ENCODE results near the gene ELOVL5.

ELOVL5 gene

DNA sequence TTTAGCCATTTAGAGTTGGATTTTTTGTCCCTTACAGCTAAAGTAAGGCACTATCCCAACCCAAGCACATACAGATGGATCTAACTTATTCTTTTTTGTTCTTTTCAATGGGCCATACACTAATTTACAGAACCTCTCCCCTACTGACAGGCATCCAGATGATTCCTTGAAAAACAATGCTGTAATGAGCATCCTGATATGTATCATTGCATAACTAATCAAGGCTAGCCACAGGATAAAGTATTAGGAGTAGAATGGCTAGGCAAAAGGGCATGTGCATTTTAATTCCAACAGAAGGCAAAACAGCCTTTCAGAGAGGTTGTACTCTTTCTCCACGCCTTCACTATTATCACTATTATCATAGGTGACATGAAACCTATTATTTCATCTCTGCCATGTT lies 54.1 kb downstream of the ELOVL5 start:
- H3K79me2 ChIP-seq (ENCODE audit: insufficient read depth, low read length), result peaks cover 67% of the 10 kb centered on the region
- H3K27ac ChIP-seq (ENCODE audit: low read depth, low read length), result no peak overlapping the region
- H3K4me2 ChIP-seq (ENCODE audit: low read depth, low read length, poor library complexity, severe bottlenecking), result no peak overlapping the region
- H3K27me3 ChIP-seq (ENCODE audit: low read length), result no peaks in the 10 kb centered on the region
- H2AFZ ChIP-seq (ENCODE audit: low read depth, low read length, severe bottlenecking), result no peak overlapping the region
- peaks cover 31% of the 10 kb centered on the region for H3K36me3 ChIP-seq (ENCODE audit: low read length)
- TF ChIP-seq, protein P1, sequence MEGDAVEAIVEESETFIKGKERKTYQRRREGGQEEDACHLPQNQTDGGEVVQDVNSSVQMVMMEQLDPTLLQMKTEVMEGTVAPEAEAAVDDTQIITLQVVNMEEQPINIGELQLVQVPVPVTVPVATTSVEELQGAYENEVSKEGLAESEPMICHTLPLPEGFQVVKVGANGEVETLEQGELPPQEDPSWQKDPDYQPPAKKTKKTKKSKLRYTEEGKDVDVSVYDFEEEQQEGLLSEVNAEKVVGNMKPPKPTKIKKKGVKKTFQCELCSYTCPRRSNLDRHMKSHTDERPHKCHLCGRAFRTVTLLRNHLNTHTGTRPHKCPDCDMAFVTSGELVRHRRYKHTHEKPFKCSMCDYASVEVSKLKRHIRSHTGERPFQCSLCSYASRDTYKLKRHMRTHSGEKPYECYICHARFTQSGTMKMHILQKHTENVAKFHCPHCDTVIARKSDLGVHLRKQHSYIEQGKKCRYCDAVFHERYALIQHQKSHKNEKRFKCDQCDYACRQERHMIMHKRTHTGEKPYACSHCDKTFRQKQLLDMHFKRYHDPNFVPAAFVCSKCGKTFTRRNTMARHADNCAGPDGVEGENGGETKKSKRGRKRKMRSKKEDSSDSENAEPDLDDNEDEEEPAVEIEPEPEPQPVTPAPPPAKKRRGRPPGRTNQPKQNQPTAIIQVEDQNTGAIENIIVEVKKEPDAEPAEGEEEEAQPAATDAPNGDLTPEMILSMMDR (IDR thresholded peaks at IDR 0.05; ENCODE audit: insufficient read depth, low read length, poor library complexity, severe bottlenecking), result no peak
- no peak for TF ChIP-seq EZH2phosphoT487 (conservative IDR thresholded peaks at IDR 0.05; ENCODE audit: low read length)
- H3K9me2 ChIP-seq (replicated peaks; ENCODE audit: insufficient read depth, low read length), result no peaks in the 10 kb centered on the region
- peaks cover 22% of the 10 kb centered on the region; the same call in 1 of the 2 replicates for H3F3A ChIP-seq (ENCODE audit: insufficient read depth)
- H3K9ac ChIP-seq (ENCODE audit: low read length), result no peak overlapping the region
- H3K4me3 ChIP-seq (ENCODE audit: insufficient read depth, low read length, poor library complexity, severe bottlenecking), result no peak overlapping the region
- H3K9me3 ChIP-seq (ENCODE audit: insufficient read depth, low read length), result no peaks in the 10 kb centered on the region
- H4K20me1 ChIP-seq (ENCODE audit: low read depth, low read length), result peaks cover 29% of the 10 kb centered on the region

DNA sequence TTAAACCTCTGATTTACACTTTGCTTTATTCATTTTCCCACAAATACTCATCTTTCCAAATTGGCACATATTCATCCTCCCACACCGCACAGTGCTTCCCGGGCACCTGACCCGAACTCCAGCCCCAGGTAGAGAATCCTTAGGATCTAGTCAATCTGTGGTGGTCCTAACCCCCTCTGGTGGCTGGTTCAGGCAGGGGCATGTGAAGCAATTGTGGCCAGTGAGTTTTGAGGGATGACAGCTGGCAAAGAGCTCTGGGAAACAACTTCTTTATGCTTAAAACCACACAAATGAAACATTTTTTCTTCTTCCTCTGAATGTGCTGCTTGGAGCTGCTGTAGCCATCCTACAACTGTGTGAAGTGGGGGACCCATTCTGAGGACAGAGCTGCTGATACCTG lies 54.7 kb downstream of the ELOVL5 start:
- Histone ChIP-seq H3K4me3 (ENCODE audit: insufficient read depth, low read length, poor library complexity, severe bottlenecking) (no peak overlapping the region), H2AFZ (ENCODE audit: low read depth, low read length, severe bottlenecking) (no peak overlapping the region), H3K36me3 (ENCODE audit: low read length) (peaks cover 33% of the 10 kb centered on the region), H3K4me2 (ENCODE audit: low read depth, low read length, poor library complexity, severe bottlenecking) (no peak overlapping the region), H3F3A (ENCODE audit: insufficient read depth) (peaks cover 23% of the 10 kb centered on the region; the same call in 1 of the 2 replicates), H3K27me3 (ENCODE audit: low read length) (no peaks in the 10 kb centered on the region), H3K9me3 (ENCODE audit: insufficient read depth, low read length) (no peaks in the 10 kb centered on the region), H3K9ac (ENCODE audit: low read length) (no peak overlapping the region), H3K79me2 (ENCODE audit: insufficient read depth, low read length) (peaks cover 61% of the 10 kb centered on the region), H3K27ac (ENCODE audit: low read depth, low read length) (no peak overlapping the region), H4K20me1 (ENCODE audit: low read depth, low read length) (peaks cover 26% of the 10 kb centered on the region), H3K9me2 (replicated peaks; ENCODE audit: insufficient read depth, low read length) (no peaks in the 10 kb centered on the region)
- TF ChIP-seq EZH2phosphoT487 (conservative IDR thresholded peaks at IDR 0.05; ENCODE audit: low read length), result no peak
- TF ChIP-seq, protein P1 (IDR thresholded peaks at IDR 0.05; ENCODE audit: insufficient read depth, low read length, poor library complexity, severe bottlenecking), result peak; percentile 81

DNA sequence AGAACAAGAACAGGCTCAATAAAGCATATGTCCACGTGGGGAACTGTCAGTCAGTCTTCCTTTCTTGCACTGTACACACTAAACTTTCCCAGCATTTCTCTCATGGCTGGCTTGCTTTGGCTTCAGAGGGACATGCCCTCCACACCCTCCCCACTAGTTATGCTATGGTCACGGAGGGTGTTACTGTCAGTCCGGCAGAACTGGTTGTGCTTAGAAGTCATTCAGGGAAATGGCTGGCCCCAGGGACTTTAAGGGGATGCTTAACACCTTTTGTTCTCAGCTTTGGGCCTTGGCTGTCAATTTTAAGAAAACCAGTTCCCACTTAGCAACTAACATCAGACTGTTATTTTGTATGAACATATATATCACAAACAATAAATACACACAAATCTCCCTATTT lies 55.1 kb downstream of the ELOVL5 start:
- H3F3A ChIP-seq (ENCODE audit: insufficient read depth), result peaks cover 26% of the 10 kb centered on the region; the same call in 1 of the 2 replicates
- H3K36me3 ChIP-seq (ENCODE audit: low read length), result peaks cover 36% of the 10 kb centered on the region
- H3K79me2 ChIP-seq (ENCODE audit: insufficient read depth, low read length), result peaks cover 57% of the 10 kb centered on the region
- H3K4me2 ChIP-seq (ENCODE audit: low read depth, low read length, poor library complexity, severe bottlenecking), result no peak overlapping the region
- H3K4me3 ChIP-seq (ENCODE audit: insufficient read depth, low read length, poor library complexity, severe bottlenecking), result no peak overlapping the region
- TF ChIP-seq, protein P1 (IDR thresholded peaks at IDR 0.05; ENCODE audit: insufficient read depth, low read length, poor library complexity, severe bottlenecking), result no peak
- no peak for TF ChIP-seq EZH2phosphoT487 (conservative IDR thresholded peaks at IDR 0.05; ENCODE audit: low read length)
- peaks cover 22% of the 10 kb centered on the region for H4K20me1 ChIP-seq (ENCODE audit: low read depth, low read length)
- no peak overlapping the region for H3K27ac ChIP-seq (ENCODE audit: low read depth, low read length)
- no peaks in the 10 kb centered on the region for H3K9me2 ChIP-seq (replicated peaks; ENCODE audit: insufficient read depth, low read length)
- H3K27me3 ChIP-seq (ENCODE audit: low read length), result no peaks in the 10 kb centered on the region
- no peak overlapping the region for H2AFZ ChIP-seq (ENCODE audit: low read depth, low read length, severe bottlenecking)
- no peaks in the 10 kb centered on the region for H3K9me3 ChIP-seq (ENCODE audit: insufficient read depth, low read length)
- H3K9ac ChIP-seq (ENCODE audit: low read length), result no peak overlapping the region

Measured in SU-DHL-6 (cell line).